Spinal cord (tissue), 10 donors: ENCODE data around the gene CD83. TPM values are rescaled to one million over a fixed set of nuclear protein-coding genes. Genes with fewer than 3 reads are reported as not detected.
"Not testable (repeated sequence)": the region's sequence is repeated elsewhere in the genome, so short reads cannot be mapped to it uniquely, and the experiment has no call there.

Experiments used
- DNase-seq, 6 donors: peaks; one replicate each; pipeline versions ENCODE4 v3.0.0 to v3.0.0-alpha.2; 2013 to 2015; ENCODE audit warnings: low spot score in 6 of 6, low read depth in 4 of 6
- H3K27ac ChIP-seq: one replicate; pipeline ENCODE4 v1.5.1; 2013; ENCODE audit warnings: low read depth, low read length, control low read depth
- H3K27me3 ChIP-seq: one replicate; pipeline ENCODE4 v1.6.1; 2013; ENCODE audit warnings: low read length; ENCODE audit not compliant: control insufficient read depth, insufficient read depth
- H3K36me3 ChIP-seq: one replicate; pipeline ENCODE4 v1.6.1; 2013; ENCODE audit warnings: low read length; ENCODE audit not compliant: control insufficient read depth, insufficient read depth
- H3K4me1 ChIP-seq: one replicate; pipeline ENCODE4 v1.6.1; 2013; ENCODE audit warnings: low read length; ENCODE audit not compliant: control insufficient read depth, insufficient read depth
- H3K4me3 ChIP-seq: one replicate; pipeline ENCODE4 v1.5.1; 2013; ENCODE audit warnings: low read depth, low read length, control low read depth
- H3K9me3 ChIP-seq: one replicate; pipeline ENCODE4 v1.6.1; 2013; ENCODE audit warnings: low read length; ENCODE audit not compliant: control insufficient read depth, insufficient read depth
- WGBS: methylation state at CpG from one replicate; pipeline ENCODE4 v1.1.5; 2013; ENCODE audit warnings: missing lambda C conversion rate; ENCODE audit not compliant: insufficient coverage; 5-methylcytosine and 5-hydroxymethylcytosine counted together
- polyA plus RNA-seq, 2 donors: library from polyadenylated mRNA; unstranded; fragments of 120-200 nt; gene quantifications; one replicate each; pipeline ENCODE4 v1.2.1, GENCODE V29; 2013; ENCODE audit not compliant: insufficient read length in 2 of 2
- total RNA-seq, 2 donors: library from RNA; depleted of rRNA in 1 of 2; stranded (reverse); fragments of 120-200 nt in 1 of 2; fragments of >200 nt in 1 of 2; gene quantifications; one replicate each; pipeline versions ENCODE4 v1.2.3 to v1.2.4, GENCODE V29; 2013 to 2014
- donor health status: healthy.

Gene CD83
- total and polyA plus RNA-seq, 4 donors: 26.5 to 44.7 (median 31.4) TPM

DNA sequence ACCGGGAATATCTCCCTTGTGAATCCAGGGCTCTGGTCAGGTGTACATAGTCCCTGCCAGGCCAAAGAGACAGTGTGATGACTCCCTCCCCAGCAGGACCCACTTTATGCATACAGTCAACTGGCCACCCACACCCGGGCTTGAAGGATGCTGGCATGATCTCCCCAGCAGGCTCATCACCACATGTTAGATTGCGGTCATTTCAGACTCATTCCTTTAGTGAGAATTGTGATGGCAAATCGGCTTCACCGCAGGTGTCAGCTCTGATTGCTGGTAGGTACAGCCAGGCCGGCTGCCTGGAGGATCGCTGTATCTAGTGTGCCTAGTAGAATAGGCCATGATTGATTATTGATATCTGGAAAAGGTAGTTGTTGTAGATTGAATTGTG, 24.5 kb downstream of the CD83 start:
- Histone ChIP-seq H3K4me3 (no peak overlapping the region), H3K27me3 (no peaks in the 10 kb centered on the region), H3K9me3 (no peaks in the 10 kb centered on the region), H3K27ac (no peak overlapping the region), H3K4me1 (no peaks in the 10 kb centered on the region), H3K36me3 (no peaks in the 10 kb centered on the region)
- 68% methylated on average over 6 of the region's 7 CpGs for whole genome bisulfite sequencing
- DNase-seq: no peak

DNA sequence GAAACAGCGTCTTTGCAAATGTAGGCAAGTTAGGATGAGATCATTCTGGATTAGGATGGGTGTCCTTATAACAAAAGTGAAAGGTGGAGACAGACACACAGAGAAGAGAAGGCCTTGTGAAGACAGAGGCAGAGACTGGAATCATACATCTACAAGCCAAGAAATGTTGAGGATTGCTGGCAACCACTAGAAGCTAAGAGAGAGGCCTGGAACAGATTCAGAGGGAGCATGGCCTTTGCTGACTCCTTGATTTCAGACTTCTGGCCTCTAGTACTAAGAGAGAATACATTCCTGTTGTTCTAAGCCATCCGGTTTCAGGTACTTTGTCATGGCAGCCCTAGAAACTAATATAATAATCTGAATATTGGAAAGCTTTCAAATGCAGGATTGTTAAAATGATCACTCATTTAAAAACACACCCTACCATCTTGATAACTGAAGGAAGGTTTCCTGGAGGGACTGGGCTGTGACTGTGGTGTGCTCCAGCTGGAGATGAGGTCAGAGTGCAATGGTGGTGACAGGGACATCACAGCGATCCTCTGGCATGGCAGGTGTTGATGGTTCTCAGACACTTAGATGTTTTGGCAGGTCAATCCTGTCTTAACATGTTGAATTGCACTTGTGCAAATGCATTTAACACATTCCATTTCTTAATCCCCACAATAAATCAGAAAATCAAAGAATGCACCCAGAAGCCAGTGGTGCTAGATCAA, 25.1 kb downstream of the CD83 start:
- H3K27me3 ChIP-seq: no peaks in the 10 kb centered on the region
- no peaks in the 10 kb centered on the region for H3K4me1 ChIP-seq
- WGBS: 79% methylated on average over 2 of the region's 3 CpGs
- no peak for DNase-seq
- H3K36me3 ChIP-seq: no peaks in the 10 kb centered on the region
- H3K27ac ChIP-seq: no peak overlapping the region
- no peaks in the 10 kb centered on the region for H3K9me3 ChIP-seq
- H3K4me3 ChIP-seq: no peak overlapping the region

DNA sequence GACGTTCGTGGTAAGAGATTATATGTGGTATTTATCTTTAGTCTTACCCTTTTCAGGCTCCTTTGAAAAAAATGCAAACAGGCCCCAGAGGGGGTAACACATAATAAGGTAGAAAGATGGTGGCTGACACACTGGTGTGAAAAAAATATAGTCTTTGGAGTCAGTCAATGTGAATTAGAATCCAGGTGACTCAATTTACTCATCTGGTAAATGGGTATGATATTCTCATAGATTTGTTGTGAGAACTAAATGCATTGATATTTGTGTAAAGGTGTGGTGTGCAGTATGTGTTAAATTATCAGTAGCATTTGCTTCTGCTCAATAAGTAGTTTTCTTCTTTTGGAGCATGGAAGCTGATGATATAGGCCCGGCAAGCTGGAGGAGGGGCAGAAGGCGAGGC, 25.7 kb downstream of the CD83 start:
- 100% methylated on average over 2 of the region's 4 CpGs for WGBS

DNA sequence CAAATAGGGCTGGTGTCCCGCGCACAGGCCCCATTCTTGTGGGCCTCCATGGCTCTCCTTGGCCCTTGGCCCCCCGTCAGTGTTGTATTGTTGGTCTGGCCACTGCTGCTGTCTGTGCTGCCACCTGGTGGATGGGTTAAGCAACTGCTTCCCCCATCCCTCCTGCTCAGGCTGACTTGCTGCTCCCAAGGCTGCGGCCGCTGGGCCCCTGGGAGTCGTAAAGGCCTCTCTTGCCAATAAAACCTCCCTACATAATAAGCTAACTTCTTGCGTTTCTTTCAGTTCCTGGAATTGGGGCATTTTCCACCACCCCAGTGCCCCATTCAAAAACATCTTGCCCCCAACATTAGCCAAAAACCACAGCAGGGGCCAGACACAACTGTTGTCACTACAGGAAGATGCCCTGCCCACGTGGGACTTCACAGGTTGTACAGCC, 27.1 kb downstream of the CD83 start:
- Histone ChIP-seq H3K27ac (no peak overlapping the region), H3K4me3 (no peak overlapping the region), H3K36me3 (no peaks in the 10 kb centered on the region), H3K9me3 (no peaks in the 10 kb centered on the region), H3K27me3 (no peaks in the 10 kb centered on the region), H3K4me1 (peaks cover 2% of the 10 kb centered on the region)
- WGBS: 53% methylated on average over 4 of the region's 8 CpGs
- DNase-seq: peak in 2 of 6 donors; percentile 54 to 64

More for the DNA sequence above, 25.7 kb downstream of the CD83 start:
- no peak overlapping the region for H3K27ac ChIP-seq
- no peak overlapping the region for H3K4me3 ChIP-seq
- no peak for DNase-seq
- H3K4me1 ChIP-seq: no peaks in the 10 kb centered on the region
- no peaks in the 10 kb centered on the region for H3K9me3 ChIP-seq
- no peaks in the 10 kb centered on the region for H3K36me3 ChIP-seq
- H3K27me3 ChIP-seq: no peaks in the 10 kb centered on the region

DNA sequence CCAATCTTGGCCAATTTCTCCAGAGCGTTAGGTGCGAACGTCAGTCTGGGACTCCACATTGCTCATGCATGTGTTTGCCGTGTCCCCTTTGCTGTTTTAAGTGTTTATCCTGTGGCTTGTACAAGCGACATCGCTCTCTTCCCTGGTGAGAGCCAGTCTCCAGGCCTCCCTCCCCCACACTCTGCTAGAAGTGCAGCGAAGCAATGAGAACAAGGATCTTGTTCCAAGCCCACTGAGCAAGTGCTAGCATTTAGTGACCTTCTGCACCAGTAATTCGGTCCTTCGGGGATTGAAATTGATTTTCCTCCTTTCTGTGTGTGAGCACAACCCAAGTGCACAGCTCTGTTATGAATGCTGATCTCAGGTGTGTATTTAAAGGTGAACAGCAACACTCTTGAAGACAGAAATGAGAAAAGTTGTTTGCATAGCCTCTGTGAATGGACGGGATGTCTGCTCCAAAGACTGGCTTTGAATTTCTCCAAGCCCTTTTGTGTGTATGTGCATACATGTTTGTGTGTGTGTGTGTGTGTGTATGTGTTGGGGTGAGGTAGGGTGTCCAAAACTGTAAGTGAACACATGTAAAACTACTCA, 29.0 kb downstream of the CD83 start:
- Histone ChIP-seq H3K27ac (no peak overlapping the region), H3K36me3 (no peaks in the 10 kb centered on the region), H3K4me3 (no peak overlapping the region), H3K4me1 (peaks cover 10% of the 10 kb centered on the region), H3K9me3 (no peaks in the 10 kb centered on the region), H3K27me3 (no peaks in the 10 kb centered on the region)
- 69% methylated on average over 9 of the region's 10 CpGs for WGBS
- DNase-seq: peak in 1 of 6 donors; percentile 69

DNA sequence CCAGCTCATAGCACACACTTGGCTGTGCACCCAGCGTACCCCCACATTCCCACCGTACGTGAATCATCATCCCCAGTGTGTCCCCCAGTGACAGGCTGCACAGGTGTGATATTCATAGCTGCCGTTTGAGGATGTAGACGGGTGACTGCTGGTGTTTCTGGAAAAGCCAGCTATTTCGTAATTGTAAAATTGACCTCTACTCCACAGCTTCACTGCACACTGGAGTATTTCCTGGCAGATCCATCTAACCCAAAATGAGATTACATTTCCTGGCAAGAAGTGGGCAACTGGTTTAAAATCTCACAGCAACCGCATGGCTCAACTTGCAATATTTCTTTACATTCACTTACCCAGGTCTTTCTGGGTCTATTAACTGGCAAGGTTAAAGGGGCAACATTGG, 30.3 kb downstream of the CD83 start:
- Histone ChIP-seq H3K9me3 (no peaks in the 10 kb centered on the region), H3K4me1 (peaks cover 10% of the 10 kb centered on the region), H3K4me3 (no peak overlapping the region), H3K27ac (no peak overlapping the region), H3K27me3 (no peaks in the 10 kb centered on the region), H3K36me3 (no peaks in the 10 kb centered on the region)
- no peak for DNase-seq
- 97% methylated on average over 4 of the region's 7 CpGs for WGBS

DNA sequence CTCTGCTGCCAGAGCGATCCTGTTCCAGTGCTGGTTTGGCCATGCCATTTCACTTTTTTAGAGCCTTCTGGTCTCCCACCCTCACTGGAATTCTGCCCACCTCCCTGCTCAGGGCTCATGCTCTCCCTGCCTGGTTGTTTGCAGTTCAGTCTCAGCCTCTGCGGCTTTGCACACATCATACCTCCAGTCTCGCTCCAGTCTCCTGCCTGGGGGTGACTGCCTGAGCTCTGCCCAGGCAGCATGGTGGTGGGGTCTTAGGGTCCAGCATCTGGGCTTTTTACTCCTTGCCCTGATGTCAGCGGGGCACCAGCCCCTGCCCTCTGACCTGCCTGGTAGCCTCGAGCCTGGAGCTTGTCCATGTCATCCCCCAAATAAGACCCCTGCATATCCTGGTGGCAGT, 30.9 kb downstream of the CD83 start:
- Histone ChIP-seq H3K4me3 (no peak overlapping the region), H3K27me3 (no peaks in the 10 kb centered on the region), H3K4me1 (peaks cover 10% of the 10 kb centered on the region), H3K36me3 (no peaks in the 10 kb centered on the region), H3K27ac (no peak overlapping the region), H3K9me3 (no peaks in the 10 kb centered on the region)
- 88% methylated on average over 5 of the region's 5 CpGs for WGBS
- DNase-seq: no peak

DNA sequence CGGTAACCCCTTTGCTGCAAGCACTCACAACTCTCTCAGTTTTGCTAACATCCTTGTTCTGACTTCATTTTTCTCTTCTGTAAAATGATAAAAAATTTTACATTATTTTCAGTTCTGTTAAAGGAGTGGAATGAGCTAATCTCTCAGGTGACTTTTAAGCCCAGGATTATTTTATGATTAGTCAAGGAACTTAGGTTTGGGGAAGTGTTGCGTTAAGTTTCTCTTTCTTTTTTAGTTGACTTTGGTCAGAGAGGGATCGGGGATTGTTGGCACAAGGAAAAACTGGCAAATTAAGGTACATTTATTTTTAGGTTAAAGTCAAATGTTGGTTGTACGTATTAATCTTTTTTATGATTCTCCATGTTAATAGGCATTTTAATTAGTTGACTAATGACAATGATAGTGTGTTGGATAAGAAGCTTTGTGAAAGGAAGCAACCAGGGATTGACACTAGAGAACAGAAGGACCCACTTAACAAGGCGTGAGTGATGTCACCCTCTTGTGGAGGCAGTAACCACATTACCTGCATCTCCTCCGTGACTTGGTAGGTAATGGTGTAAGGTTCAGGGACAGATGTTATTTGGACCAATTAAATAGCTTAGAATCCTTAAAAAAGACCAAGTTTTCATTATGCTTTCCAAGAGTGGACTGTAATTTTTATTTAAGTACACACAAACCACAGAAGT, 31.6 kb downstream of the CD83 start:
- DNase-seq: no peak
- Histone ChIP-seq H3K36me3 (no peaks in the 10 kb centered on the region), H3K27ac (no peak overlapping the region), H3K4me3 (no peak overlapping the region), H3K27me3 (no peaks in the 10 kb centered on the region), H3K4me1 (peaks cover 10% of the 10 kb centered on the region), H3K9me3 (no peaks in the 10 kb centered on the region)
- 100% methylated on average over 1 of the region's 6 CpGs for WGBS

DNA sequence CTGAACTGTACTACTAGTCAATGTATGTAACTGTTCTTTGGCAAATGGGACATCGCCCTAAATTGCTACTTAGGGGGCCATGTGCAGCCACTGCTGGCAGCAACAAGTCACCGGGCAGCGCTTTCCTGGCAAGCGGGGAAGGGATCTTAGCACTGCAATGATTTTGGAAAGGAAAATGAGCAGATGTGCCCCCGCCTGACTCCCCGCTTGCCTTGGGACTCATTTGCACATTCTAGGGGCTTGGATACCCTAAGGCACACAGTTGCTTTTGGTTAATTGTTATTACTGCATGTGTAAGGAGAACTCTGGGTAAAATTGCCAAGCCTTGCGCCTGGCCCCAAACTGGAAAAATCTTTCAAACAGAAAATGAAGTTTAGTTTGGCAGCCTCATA, 32.2 kb downstream of the CD83 start:
- H3K4me3 ChIP-seq: no peak overlapping the region
- H3K4me1 ChIP-seq: peaks cover 10% of the 10 kb centered on the region
- 65% methylated on average over 6 of the region's 7 CpGs for WGBS
- H3K9me3 ChIP-seq: no peaks in the 10 kb centered on the region
- H3K27me3 ChIP-seq: no peaks in the 10 kb centered on the region
- DNase-seq: peak in 3 of 6 donors; percentile 32 to 90 (median 44)
- H3K27ac ChIP-seq: no peak overlapping the region
- no peaks in the 10 kb centered on the region for H3K36me3 ChIP-seq

DNA sequence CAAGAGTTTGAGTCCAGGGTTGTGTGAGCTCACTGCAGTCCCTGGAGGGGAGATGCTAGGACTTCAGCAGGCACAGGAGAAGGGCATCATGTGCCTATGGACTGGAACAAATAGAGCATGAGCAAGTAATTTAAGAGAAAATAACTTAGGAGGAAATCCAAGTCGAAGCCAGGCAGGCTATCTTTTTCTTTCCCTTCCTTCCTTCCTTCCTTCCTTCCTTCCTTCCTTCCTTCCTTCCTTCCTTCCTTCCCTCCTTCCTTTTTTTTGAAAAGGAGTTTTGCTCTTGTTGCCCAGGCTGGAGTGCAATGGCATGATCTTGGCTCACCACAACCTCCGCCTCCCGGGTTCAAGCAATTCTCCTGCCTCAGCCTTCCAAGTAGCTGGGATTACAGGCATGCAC, 33.7 kb downstream of the CD83 start:
- H3K27me3 ChIP-seq, H3K9me3 ChIP-seq, DNase-seq, H3K4me1 ChIP-seq, H3K4me3 ChIP-seq, H3K27ac ChIP-seq, H3K36me3 ChIP-seq: not testable (repeated sequence)
- WGBS: 100% methylated on average over 1 of the region's 3 CpGs
